ENCODE measurements around the gene PRKAG2. TPM values are rescaled to one million over a fixed set of nuclear protein-coding genes. Genes with fewer than 3 reads are reported as not detected.

The PRKAG2 gene
- total RNA-seq, 1 experiment from 2014 or later = 59.7 TPM

GRCh38 chr7:151518105-151518946 lies 358.6 kb downstream of the PRKAG2 start:
- DNase-seq (ENCODE audit: low spot score) = peak; percentile 57

GRCh38 chr7:151517601-151518104 lies 359.3 kb downstream of the PRKAG2 start:
- DNase-seq (ENCODE audit: low spot score) = no peak

- no peak for DNase-seq (ENCODE audit: low spot score)
Measured at GRCh38 chr7:151515276-151515565, 361.7 kb downstream of the PRKAG2 start.

GRCh38 chr7:151514461-151515275 lies 362.2 kb downstream of the PRKAG2 start:
- DNase-seq (ENCODE audit: low spot score) = no peak

- no peak for DNase-seq (ENCODE audit: low spot score)
Measured at GRCh38 chr7:151513133-151513532, 363.8 kb downstream of the PRKAG2 start.

GRCh38 chr7:151512353-151512752 lies 364.6 kb downstream of the PRKAG2 start:
- DNase-seq (ENCODE audit: low spot score) = no peak

GRCh38 chr7:151511946-151512345 lies 365.0 kb downstream of the PRKAG2 start:
- DNase-seq (ENCODE audit: low spot score) = no peak

GRCh38 chr7:151511270-151511669 lies 365.6 kb downstream of the PRKAG2 start:
- no peak for DNase-seq (ENCODE audit: low spot score)

- no peak for DNase-seq (ENCODE audit: low spot score)
Measured at GRCh38 chr7:151509670-151510333, 367.1 kb downstream of the PRKAG2 start.

- DNase-seq (ENCODE audit: low spot score) = no peak
Measured at GRCh38 chr7:151508991-151509390, 367.9 kb downstream of the PRKAG2 start.

GRCh38 chr7:151507806-151508205 lies 369.1 kb downstream of the PRKAG2 start:
- no peak for DNase-seq (ENCODE audit: low spot score)

GRCh38 chr7:151506901-151507382 lies 370.0 kb downstream of the PRKAG2 start:
- no peak for DNase-seq (ENCODE audit: low spot score)

Other genes with a start within 250 kb of the PRKAG2 start
- not detected in 2 replicates for gene GALNTL5, start 79.3 kb upstream of the PRKAG2 start, total RNA-seq (2014; rRNA removed; shearing (Covaris generic))
- 57.6 and 73.5 TPM in 2 replicates for gene GALNT11, start 148.6 kb upstream of the PRKAG2 start, total RNA-seq (2014; rRNA removed; shearing (Covaris generic))

Measured in A172 (cell line).